Retinal pigment epithelial cell (primary cell): ENCODE measurements around the gene LDLRAD2.
"Not testable (repeated sequence)": the region's sequence is repeated elsewhere in the genome, so short reads cannot be mapped to it uniquely, and the experiment has no call there.

Experiments
- DNase-seq: peaks from one replicate; pipeline ENCODE4 v3.0.0-alpha.2; 2010; ENCODE audit warnings: low read depth
- H3K4me3 ChIP-seq: 2 replicates; pipeline ENCODE4 v1.5.1; 2011; ENCODE audit warnings: mild to moderate bottlenecking, low read length, control low read depth, moderate library complexity
- TF ChIP-seq, protein P1 (sequence below): conservative IDR thresholded peaks from 2 replicates; pipeline ENCODE4 v1.5.1; 2011; ENCODE audit warnings: low read depth, low read length, control low read depth, inconsistent platforms

Gene LDLRAD2

DNA sequence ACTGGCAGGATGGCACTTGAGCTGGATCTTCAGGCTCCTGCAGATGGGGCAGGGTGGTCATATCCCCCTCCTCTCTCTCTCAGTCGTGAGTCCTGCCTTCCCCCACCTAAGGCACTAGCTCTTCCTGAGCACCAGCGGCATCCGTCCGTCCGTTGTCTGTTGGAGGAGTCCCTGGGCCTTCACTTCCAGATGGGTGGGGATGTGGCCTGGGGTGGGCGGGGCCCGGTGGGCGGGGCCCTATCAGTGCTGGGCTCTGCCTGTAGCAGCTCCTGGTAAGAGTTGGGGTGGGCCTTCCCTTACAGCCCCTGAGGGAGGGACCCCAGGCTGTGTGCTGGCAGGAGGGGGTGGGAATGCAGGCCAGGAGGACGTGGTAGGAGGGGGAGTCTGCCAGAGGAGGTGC lies 10.3 kb downstream of the LDLRAD2 start:
- H3K4me3 ChIP-seq, result no peak overlapping the region
- TF ChIP-seq, protein P1, sequence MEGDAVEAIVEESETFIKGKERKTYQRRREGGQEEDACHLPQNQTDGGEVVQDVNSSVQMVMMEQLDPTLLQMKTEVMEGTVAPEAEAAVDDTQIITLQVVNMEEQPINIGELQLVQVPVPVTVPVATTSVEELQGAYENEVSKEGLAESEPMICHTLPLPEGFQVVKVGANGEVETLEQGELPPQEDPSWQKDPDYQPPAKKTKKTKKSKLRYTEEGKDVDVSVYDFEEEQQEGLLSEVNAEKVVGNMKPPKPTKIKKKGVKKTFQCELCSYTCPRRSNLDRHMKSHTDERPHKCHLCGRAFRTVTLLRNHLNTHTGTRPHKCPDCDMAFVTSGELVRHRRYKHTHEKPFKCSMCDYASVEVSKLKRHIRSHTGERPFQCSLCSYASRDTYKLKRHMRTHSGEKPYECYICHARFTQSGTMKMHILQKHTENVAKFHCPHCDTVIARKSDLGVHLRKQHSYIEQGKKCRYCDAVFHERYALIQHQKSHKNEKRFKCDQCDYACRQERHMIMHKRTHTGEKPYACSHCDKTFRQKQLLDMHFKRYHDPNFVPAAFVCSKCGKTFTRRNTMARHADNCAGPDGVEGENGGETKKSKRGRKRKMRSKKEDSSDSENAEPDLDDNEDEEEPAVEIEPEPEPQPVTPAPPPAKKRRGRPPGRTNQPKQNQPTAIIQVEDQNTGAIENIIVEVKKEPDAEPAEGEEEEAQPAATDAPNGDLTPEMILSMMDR, result no peak
- no peak for DNase-seq

DNA sequence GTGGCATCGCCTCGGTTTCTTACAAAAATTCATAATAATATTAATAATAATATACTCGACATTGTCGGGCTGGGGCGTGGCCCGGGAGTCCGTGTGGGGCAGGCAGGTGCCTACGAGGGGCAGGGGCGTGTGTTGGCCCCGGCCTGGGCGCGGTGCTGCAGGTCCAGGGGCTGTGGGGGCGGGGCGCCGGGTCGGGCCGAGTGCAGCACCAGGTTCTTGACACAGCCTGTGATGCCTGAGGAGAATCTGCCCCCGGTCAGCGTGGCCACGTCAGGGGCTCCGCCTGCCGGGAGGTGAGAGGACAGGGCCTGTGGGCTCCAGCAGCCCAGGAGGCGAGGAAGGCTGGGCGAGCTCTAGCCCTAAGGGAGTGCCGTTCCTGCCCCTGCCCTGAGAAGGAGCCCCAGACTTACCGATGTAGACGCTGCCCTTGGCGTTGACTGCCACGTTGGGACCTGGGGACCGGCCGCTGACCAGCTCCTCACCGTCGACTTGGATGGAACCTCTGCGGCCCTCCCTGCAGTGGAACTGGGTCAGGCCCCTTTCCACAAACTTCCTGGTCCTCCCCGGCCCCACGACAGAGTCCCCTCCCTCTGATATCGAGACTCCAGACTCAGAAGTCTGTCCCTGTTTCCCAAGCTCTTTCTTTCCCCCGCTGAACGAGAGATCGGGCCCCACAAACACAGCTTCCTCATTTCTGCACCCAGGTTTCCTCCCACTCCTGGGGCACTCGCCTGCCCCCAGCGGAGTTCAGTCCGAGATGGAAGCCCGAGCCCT lies 11.3 kb downstream of the LDLRAD2 start:
- H3K4me3 ChIP-seq, result no peak overlapping the region
- no peak for DNase-seq
- TF ChIP-seq, protein P1, result no peak

DNA sequence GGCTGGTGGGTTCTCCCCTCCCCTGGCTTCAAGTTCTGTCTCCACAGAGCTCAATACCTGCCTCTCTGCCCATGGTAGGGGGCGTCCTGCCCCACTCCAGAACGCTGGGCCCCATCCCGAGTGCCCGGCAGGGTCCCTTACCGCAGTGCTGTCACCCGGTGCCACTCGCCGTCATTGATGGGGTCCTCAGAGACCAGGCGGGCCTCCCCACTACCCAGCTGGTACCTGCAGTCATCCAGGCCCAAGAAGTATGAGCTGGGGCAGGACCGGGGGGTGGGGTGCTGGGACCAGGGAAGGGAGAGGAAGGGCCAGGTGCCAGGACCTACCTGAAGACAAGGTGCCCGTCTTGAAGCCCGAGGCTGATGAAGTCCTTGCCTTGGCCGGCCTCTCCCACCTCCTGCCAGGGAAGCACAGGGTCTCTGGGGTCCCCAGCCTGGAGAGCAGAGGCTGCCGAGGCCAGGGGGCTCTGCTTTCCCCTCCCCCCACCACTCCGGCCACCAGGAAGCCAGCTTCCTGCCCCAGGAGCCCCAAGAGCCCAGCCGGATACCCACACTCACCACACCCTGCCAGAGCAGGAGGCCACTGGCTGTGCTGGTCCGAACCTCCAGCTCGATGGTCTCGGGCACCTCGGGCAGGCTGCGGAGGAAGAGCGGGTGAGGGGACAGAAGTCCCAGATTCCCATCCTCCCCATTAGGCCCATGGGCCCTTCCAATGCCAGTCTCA lies 12.1 kb downstream of the LDLRAD2 start:
- TF ChIP-seq, protein P1, result no peak
- DNase-seq, result no peak
- no peak overlapping the region for H3K4me3 ChIP-seq

DNA sequence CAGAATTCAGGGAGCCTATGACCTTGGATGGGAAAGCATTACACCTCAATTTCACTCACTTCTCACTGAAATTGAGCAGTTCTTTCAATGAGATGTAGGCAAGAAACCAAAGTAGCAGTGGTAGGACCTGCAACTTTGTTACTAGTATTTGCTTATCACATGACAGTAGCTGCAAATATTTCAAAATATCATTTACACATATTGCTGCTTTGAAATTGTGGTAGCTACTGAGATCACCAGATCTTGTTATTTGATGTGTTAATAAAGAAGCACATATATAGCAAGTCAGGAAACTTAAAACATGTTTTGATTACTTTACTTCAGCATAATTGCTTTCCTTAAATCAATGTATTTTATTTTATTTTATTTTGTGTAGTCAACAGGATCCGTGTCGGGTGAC lies 12.9 kb downstream of the LDLRAD2 start:
- TF ChIP-seq, protein P1, result no peak
- DNase-seq, result no peak
- no peak overlapping the region for H3K4me3 ChIP-seq

DNA sequence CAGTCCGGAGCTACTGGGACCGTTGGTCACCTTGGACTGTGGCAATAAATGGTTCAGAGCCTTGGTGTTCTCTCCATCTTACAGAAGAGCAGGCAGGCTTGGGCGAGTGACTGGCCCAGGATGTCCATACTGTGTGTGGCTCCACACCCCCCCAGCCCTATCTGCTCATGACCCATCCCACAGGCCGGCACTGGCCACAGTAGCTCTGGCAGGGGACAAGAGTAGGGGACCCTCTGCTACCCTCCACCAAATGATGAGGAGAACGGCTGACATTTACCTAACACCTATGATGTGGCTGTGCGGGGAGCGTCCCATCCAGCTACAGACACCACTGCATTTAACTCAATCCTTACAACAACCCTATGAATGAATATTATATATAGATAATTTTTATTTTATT lies 13.3 kb downstream of the LDLRAD2 start:
- no peak for DNase-seq
- TF ChIP-seq, protein P1, result no peak
- H3K4me3 ChIP-seq, result no peak overlapping the region

DNA sequence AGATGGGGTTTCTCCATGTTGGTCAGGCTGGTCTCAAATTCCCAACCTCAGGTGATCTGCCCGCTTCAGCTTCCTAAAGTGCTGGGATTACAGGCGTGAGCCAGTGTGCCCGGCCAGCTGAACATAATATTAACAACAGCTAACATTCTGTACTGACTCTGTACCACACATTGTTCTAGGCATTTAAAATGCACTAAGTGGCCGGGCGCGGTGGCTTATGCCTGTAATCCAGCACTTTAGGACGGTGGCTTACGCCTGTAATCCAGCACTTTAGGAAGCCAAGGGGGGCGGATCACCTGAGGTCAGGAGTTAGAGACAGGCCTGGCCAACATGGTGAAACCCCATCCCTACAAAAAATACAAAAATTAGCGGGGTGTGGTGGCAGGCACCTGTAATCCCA lies 14.6 kb downstream of the LDLRAD2 start:
- not testable (repeated sequence) for H3K4me3 ChIP-seq, DNase-seq

DNA sequence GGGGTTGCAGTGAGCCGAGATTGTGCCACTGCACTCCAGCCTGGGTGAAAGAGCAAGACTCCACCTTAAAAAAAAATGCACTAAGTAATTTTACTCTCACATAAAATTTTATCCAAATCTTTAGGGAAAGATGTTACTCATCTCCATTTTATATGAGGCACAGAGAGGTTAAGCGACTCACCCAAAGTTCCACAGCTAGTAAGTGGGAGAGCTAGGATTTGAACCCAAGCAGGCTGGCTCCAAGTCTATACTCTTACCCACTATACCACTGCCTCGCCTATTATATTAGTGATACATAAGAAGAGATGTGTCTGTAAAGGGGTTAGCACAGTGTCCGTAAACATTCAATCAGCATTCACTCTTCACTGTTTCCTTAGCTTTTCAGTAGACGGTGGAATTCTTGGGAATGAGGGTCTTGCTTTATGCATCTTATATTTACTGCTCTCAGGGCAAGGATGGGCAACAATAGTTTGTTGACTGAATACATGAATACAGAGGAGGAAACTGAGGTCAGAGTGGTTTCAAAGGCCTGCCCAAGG lies 15.1 kb downstream of the LDLRAD2 start:
- no peak for DNase-seq
- H3K4me3 ChIP-seq, result no peak overlapping the region
- TF ChIP-seq, protein P1, result no peak
